Endothelial cell (in vitro differentiated cells): ENCODE measurements around the gene HSP90AB1. TPM values are rescaled to one million over a fixed set of nuclear protein-coding genes. Genes with fewer than 3 reads are reported as not detected.

Experiments used
- DNase-seq: peaks from one replicate; pipeline ENCODE4 v3.0.0; 2021; ENCODE audit warnings: low spot score
- H3K27ac Mint-ChIP-seq: one replicate; pipeline ENCODE4 v1.8.0; 2021; ENCODE audit warnings: mixed read lengths, inconsistent platforms; ENCODE audit not compliant: unreplicated experiment
- H3K27me3 Mint-ChIP-seq: one replicate; pipeline ENCODE4 v1.8.0; 2021; ENCODE audit warnings: mild to moderate bottlenecking, moderate library complexity, mixed read lengths, inconsistent platforms; ENCODE audit not compliant: unreplicated experiment
- H3K36me3 Mint-ChIP-seq: one replicate; pipeline ENCODE4 v1.8.0; 2021; ENCODE audit warnings: mild to moderate bottlenecking, low read depth, mixed read lengths, inconsistent platforms; ENCODE audit not compliant: unreplicated experiment
- H3K4me1 Mint-ChIP-seq: one replicate; pipeline ENCODE4 v1.8.0; 2021; ENCODE audit warnings: mild to moderate bottlenecking, mixed read lengths, inconsistent platforms; ENCODE audit not compliant: unreplicated experiment
- H3K4me3 Mint-ChIP-seq: one replicate; pipeline ENCODE4 v1.8.0; 2021; ENCODE audit warnings: mild to moderate bottlenecking, mixed read lengths, inconsistent platforms; ENCODE audit not compliant: unreplicated experiment
- H3K9me3 Mint-ChIP-seq: one replicate; pipeline ENCODE4 v1.8.0; 2021; ENCODE audit warnings: mixed read lengths, inconsistent platforms; ENCODE audit not compliant: unreplicated experiment
- total RNA-seq: library from RNA; stranded (reverse); fragmentation: NEBNext Ultra II Directional; extraction: Animal tissue kit (Norgen Biotek cat#: 25700); gene quantifications from one replicate; pipeline ENCODE4 v1.2.1, GENCODE V29; 2021; ENCODE audit not compliant: unreplicated experiment
- TF ChIP-seq, protein P1 (sequence below): fragments of 200-600 bp; sonication (generic); IDR thresholded peaks from one replicate; pipeline ENCODE4 v1.5.0; 2021; ENCODE audit warnings: antibody characterized with exemption; ENCODE audit not compliant: unreplicated experiment

Gene HSP90AB1
- total RNA-seq, 1 donor from 2014 or later: 962 TPM

DNA sequence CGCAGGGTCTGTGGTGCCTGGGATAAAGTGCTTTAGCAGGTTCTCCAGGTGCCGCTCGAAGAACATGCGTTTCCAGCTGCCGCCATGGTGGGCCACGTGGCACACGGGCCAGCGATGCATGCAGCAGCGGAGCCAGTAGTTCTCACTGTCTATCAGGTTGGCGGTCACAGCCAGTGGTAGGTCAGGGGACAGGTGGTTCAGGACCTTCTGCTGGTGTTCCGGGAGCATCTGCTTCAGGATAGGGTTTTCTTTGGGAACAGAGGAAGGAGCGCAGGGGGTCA is 39.3 kb downstream of the HSP90AB1 start:
- DNase-seq: no peak
- Mint-ChIP-seq H3K27me3 (peaks cover 15% of the 10 kb centered on the region), H3K36me3 (peaks cover 4% of the 10 kb centered on the region), H3K9me3 (no peaks in the 10 kb centered on the region), H3K4me1 (peaks cover 6% of the 10 kb centered on the region), H3K27ac (no peak overlapping the region), H3K4me3 (no peak overlapping the region)
- TF ChIP-seq, protein P1, sequence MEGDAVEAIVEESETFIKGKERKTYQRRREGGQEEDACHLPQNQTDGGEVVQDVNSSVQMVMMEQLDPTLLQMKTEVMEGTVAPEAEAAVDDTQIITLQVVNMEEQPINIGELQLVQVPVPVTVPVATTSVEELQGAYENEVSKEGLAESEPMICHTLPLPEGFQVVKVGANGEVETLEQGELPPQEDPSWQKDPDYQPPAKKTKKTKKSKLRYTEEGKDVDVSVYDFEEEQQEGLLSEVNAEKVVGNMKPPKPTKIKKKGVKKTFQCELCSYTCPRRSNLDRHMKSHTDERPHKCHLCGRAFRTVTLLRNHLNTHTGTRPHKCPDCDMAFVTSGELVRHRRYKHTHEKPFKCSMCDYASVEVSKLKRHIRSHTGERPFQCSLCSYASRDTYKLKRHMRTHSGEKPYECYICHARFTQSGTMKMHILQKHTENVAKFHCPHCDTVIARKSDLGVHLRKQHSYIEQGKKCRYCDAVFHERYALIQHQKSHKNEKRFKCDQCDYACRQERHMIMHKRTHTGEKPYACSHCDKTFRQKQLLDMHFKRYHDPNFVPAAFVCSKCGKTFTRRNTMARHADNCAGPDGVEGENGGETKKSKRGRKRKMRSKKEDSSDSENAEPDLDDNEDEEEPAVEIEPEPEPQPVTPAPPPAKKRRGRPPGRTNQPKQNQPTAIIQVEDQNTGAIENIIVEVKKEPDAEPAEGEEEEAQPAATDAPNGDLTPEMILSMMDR: no peak

GRCh38 chr6:44286747-44287146 is 39.8 kb downstream of the HSP90AB1 start:
- no peak for DNase-seq
- Mint-ChIP-seq H3K9me3 (no peaks in the 10 kb centered on the region), H3K27ac (peak overlapping the region; percentile 28), H3K4me1 (peaks cover 6% of the 10 kb centered on the region), H3K27me3 (peaks cover 19% of the 10 kb centered on the region), H3K36me3 (peaks cover 4% of the 10 kb centered on the region), H3K4me3 (no peak overlapping the region)
- TF ChIP-seq, protein P1: no peak

DNA sequence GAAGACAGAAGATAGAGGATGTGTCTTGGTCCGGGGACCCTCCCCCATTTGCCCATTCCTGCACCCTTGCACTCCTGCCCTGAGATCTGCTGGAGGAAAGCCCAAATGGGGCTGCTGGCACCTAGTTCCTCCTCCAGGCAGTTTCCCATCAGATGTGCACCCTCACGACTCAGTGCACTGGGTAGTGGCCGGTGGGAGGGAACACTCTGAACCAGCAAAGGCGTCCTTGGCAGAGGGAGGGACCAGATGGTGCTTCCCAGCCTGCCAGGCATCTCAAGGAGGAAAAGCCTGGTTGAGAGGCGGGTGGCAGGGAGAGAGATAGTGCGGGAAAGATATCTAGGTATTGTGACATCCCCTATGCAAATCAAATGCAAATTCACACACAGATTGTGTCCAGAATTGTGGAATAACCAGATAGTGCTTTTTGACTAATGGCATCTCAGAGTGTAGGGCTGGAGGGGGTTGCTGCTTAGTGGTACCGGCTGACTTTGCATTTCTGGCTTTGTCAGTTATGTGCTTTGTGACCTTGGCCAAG is 42.9 kb downstream of the HSP90AB1 start:
- H3K4me3 Mint-ChIP-seq: no peak overlapping the region

GRCh38 chr6:44291841-44292240 is 44.9 kb downstream of the HSP90AB1 start:
- Mint-ChIP-seq H3K4me1 (no peaks in the 10 kb centered on the region), H3K27me3 (peaks cover 23% of the 10 kb centered on the region), H3K36me3 (peaks cover 3% of the 10 kb centered on the region), H3K4me3 (no peak overlapping the region), H3K27ac (no peak overlapping the region), H3K9me3 (no peaks in the 10 kb centered on the region)
- TF ChIP-seq, protein P1: no peak
- no peak for DNase-seq

More for the DNA sequence above, 42.9 kb downstream of the HSP90AB1 start:
- H3K36me3 Mint-ChIP-seq: peaks cover 4% of the 10 kb centered on the region
- H3K9me3 Mint-ChIP-seq: no peaks in the 10 kb centered on the region
- TF ChIP-seq, protein P1: no peak
- no peak for DNase-seq
- H3K4me1 Mint-ChIP-seq: no peaks in the 10 kb centered on the region
- no peak overlapping the region for H3K27ac Mint-ChIP-seq
- H3K27me3 Mint-ChIP-seq: peaks cover 19% of the 10 kb centered on the region

DNA sequence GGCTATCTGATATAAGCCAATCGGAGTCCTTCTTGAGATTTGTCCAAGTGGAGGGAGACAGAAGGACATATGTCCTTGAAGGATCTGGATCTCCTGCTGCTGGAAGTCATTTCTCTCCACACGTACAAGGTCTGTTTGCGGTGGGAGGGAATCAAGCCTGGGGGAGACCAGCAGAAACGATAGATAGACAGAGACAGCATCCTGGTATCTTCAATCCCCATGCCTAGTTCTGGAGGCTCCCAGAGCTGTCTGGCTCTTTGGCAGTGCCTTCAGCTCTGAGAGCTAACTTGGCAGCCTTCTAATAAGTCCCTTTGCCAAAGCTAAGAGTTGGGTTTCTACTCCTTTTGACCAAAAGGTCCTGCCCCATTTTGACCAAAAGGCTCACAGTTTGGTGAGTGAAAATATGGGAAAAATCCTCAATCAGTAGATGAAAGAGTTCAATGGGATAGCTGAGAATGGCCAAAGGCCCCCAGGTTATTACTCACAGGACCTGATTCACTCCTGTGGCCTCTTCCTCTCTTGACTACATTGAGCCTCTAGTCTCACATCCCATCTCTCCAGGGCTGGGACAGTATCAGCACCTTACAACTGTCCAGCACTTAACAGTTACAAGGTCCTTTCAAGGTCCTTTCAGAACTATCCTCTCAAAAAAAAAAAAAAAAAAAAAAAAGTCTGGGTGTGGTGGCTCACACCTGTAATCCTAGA is 45.9 kb downstream of the HSP90AB1 start:
- H3K36me3 Mint-ChIP-seq: no peaks in the 10 kb centered on the region
- no peak for DNase-seq
- H3K4me1 Mint-ChIP-seq: no peaks in the 10 kb centered on the region
- H3K27me3 Mint-ChIP-seq: peaks cover 22% of the 10 kb centered on the region
- H3K27ac Mint-ChIP-seq: no peak overlapping the region
- no peaks in the 10 kb centered on the region for H3K9me3 Mint-ChIP-seq
- no peak overlapping the region for H3K4me3 Mint-ChIP-seq
- TF ChIP-seq, protein P1: no peak
